Neural crest cell (in vitro differentiated cells): Measurements from ENCODE around the gene UCHL1. TPM values are rescaled to one million over a fixed set of nuclear protein-coding genes. Genes with fewer than 3 reads are reported as not detected.

ENCODE experiments used
- DNase-seq: peaks from one replicate; pipeline ENCODE4 v3.0.0; 2021; ENCODE audit warnings: low read depth, mixed read lengths, low spot score
- H3K27ac Mint-ChIP-seq: one replicate; pipeline ENCODE4 v1.8.0; 2021; ENCODE audit warnings: mild to moderate bottlenecking, mixed read lengths; ENCODE audit not compliant: unreplicated experiment
- H3K27me3 Mint-ChIP-seq: 2 replicates; pipeline ENCODE4 v1.8.0; 2021; ENCODE audit warnings: low read depth, mild to moderate bottlenecking, mixed read lengths
- H3K36me3 Mint-ChIP-seq: 2 replicates; pipeline ENCODE4 v1.8.0; 2021; ENCODE audit warnings: low read depth, mild to moderate bottlenecking, mixed read lengths
- H3K4me1 Mint-ChIP-seq: 2 replicates; pipeline ENCODE4 v1.8.0; 2021; ENCODE audit warnings: mixed read lengths
- H3K4me3 Mint-ChIP-seq: one replicate; pipeline ENCODE4 v1.8.0; 2021; ENCODE audit warnings: mild to moderate bottlenecking, mixed read lengths
- H3K9me3 Mint-ChIP-seq: 2 replicates; pipeline ENCODE4 v1.8.0; 2021; ENCODE audit warnings: mixed read lengths
- CTCF ChIP-seq: fragments of 200-600 bp; sonication (generic); conservative IDR thresholded peaks from 2 replicates; pipeline ENCODE4 v1.5.0; 2021; ENCODE audit warnings: antibody characterized with exemption, mild to moderate bottlenecking
- total RNA-seq: library from RNA; stranded (reverse); gene quantifications from 2 replicates; pipeline ENCODE4 v1.2.1, GENCODE V29; 2021

UCHL1 gene
- total RNA-seq, 1 donor from 2014 or later, result 285 TPM

- Mint-ChIP-seq H3K4me3 (no peak overlapping the region), H3K9me3 (no peaks in the 10 kb centered on the region), H3K27ac (no peak overlapping the region), H3K36me3 (no peaks in the 10 kb centered on the region), H3K4me1 (peaks cover 21% of the 10 kb centered on the region), H3K27me3 (no peaks in the 10 kb centered on the region)
- no peak for DNase-seq
- no peak for TF ChIP-seq CTCF
Measured at GRCh38 chr4:41219421-41219950, 37.2 kb upstream of the UCHL1 start.

GRCh38 chr4:41221850-41222645, 34.7 kb upstream of the UCHL1 start:
- Mint-ChIP-seq H3K27me3 (no peaks in the 10 kb centered on the region), H3K4me3 (no peak overlapping the region), H3K27ac (no peak overlapping the region), H3K36me3 (no peaks in the 10 kb centered on the region), H3K9me3 (no peaks in the 10 kb centered on the region), H3K4me1 (peaks cover 5% of the 10 kb centered on the region)
- TF ChIP-seq CTCF, result no peak
- no peak for DNase-seq

- DNase-seq, result no peak
- Mint-ChIP-seq H3K4me1 (no peaks in the 10 kb centered on the region), H3K9me3 (peaks cover 3% of the 10 kb centered on the region), H3K27ac (no peak overlapping the region), H3K27me3 (no peaks in the 10 kb centered on the region), H3K4me3 (no peak overlapping the region), H3K36me3 (no peaks in the 10 kb centered on the region)
- no peak for TF ChIP-seq CTCF
Measured at GRCh38 chr4:41227902-41228301, 28.8 kb upstream of the UCHL1 start.

- no peak overlapping the region for H3K27ac Mint-ChIP-seq
- peaks cover 3% of the 10 kb centered on the region for H3K9me3 Mint-ChIP-seq
- H3K36me3 Mint-ChIP-seq, result no peaks in the 10 kb centered on the region
- no peaks in the 10 kb centered on the region for H3K4me1 Mint-ChIP-seq
- no peak overlapping the region for H3K4me3 Mint-ChIP-seq
- DNase-seq, result no peak
- H3K27me3 Mint-ChIP-seq, result no peaks in the 10 kb centered on the region
- TF ChIP-seq CTCF, result no peak
Measured at GRCh38 chr4:41232406-41232805, 24.3 kb upstream of the UCHL1 start.

- no peaks in the 10 kb centered on the region for H3K27me3 Mint-ChIP-seq
Measured at GRCh38 chr4:41232856-41233255, 23.9 kb upstream of the UCHL1 start.

More at GRCh38 chr4:41232856-41233255, 23.9 kb upstream of the UCHL1 start:
- Mint-ChIP-seq H3K36me3 (no peaks in the 10 kb centered on the region), H3K9me3 (peaks cover 3% of the 10 kb centered on the region), H3K27ac (no peak overlapping the region), H3K4me3 (no peak overlapping the region), H3K4me1 (no peaks in the 10 kb centered on the region)
- DNase-seq, result no peak
- no peak for TF ChIP-seq CTCF
